Loucy (cell line): ENCODE data around the gene DOCK3.
"Not testable (repeated sequence)": the region's sequence is repeated elsewhere in the genome, so short reads cannot be mapped to it uniquely, and the experiment has no call there.

Source experiments
- EZH2phosphoT487 ChIP-seq: fragments of 200-600 bp; IDR thresholded peaks from 2 replicates; pipeline ENCODE4 v1.6.1; 2018; ENCODE audit warnings: antibody characterized with exemption, mild to moderate bottlenecking, moderate library complexity, borderline replicate concordance
- TF ChIP-seq, protein P1 (sequence below): fragments of 200-600 bp; sonication (generic); conservative IDR thresholded peaks from 2 replicates; pipeline ENCODE4 v1.5.1; 2014; ENCODE audit warnings: mild to moderate bottlenecking, antibody characterized with exemption, low read length

DNA sequence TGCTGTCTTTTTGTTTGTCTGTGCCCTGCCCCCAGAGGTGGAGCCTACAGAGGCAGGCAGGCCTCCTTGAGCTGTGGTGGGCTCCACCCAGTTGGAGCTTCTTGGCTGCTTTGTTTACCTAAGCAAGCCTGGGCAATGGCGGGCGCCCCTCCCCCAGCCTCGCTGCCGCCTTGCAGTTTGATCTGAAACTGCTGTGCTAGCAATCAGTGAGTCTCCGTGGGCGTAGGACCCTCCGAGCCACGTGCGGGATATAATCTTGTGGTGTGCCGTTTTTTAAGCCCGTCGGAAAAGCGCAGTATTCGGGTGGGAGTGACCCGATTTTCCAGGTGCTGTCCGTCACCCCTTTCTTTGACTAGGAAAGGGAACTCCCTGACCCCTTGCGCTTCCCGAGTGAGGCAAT, 303.9 kb downstream of the DOCK3 start:
- TF ChIP-seq, protein P1, sequence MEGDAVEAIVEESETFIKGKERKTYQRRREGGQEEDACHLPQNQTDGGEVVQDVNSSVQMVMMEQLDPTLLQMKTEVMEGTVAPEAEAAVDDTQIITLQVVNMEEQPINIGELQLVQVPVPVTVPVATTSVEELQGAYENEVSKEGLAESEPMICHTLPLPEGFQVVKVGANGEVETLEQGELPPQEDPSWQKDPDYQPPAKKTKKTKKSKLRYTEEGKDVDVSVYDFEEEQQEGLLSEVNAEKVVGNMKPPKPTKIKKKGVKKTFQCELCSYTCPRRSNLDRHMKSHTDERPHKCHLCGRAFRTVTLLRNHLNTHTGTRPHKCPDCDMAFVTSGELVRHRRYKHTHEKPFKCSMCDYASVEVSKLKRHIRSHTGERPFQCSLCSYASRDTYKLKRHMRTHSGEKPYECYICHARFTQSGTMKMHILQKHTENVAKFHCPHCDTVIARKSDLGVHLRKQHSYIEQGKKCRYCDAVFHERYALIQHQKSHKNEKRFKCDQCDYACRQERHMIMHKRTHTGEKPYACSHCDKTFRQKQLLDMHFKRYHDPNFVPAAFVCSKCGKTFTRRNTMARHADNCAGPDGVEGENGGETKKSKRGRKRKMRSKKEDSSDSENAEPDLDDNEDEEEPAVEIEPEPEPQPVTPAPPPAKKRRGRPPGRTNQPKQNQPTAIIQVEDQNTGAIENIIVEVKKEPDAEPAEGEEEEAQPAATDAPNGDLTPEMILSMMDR: not testable (repeated sequence)
- not testable (repeated sequence) for TF ChIP-seq EZH2phosphoT487
